Hippocampal formation (tissue), 2 donors: ENCODE results near the gene LOXL3.

Experiments used
- DNase-seq, 2 donors: peaks; one replicate each; lab custom pipeline; 2025; lab: John Stamatoyannopoulos, UW

LOXL3 gene

DNA sequence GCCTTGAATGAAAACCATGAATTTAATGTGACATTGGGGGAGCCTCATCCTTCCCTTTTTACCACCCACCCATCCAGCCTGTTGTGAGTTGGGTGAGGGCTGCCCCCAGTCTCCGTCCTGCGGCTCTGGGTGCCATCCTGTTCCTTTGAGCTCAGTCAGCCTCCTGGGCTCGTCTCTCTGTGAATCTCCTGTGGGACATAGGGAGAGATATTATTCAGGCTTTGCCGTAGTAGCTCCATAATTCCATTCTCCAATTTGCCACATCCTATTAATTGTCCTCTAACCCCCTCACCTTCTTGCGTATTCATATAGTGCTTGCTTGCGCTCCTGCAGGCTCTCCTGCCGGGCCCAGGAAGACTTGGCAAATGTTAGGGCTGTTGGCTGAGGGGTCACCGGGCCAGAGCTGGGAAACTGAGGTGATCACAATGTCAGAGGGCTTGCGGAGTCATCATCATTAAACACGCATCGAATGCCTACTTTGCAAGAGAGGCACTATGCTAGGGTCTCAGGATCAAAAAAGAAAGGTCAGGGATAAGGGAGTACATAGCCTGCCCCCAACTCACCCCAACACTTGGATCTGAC is 27.0 kb downstream of the LOXL3 start:
- DNase-seq = no peak

DNA sequence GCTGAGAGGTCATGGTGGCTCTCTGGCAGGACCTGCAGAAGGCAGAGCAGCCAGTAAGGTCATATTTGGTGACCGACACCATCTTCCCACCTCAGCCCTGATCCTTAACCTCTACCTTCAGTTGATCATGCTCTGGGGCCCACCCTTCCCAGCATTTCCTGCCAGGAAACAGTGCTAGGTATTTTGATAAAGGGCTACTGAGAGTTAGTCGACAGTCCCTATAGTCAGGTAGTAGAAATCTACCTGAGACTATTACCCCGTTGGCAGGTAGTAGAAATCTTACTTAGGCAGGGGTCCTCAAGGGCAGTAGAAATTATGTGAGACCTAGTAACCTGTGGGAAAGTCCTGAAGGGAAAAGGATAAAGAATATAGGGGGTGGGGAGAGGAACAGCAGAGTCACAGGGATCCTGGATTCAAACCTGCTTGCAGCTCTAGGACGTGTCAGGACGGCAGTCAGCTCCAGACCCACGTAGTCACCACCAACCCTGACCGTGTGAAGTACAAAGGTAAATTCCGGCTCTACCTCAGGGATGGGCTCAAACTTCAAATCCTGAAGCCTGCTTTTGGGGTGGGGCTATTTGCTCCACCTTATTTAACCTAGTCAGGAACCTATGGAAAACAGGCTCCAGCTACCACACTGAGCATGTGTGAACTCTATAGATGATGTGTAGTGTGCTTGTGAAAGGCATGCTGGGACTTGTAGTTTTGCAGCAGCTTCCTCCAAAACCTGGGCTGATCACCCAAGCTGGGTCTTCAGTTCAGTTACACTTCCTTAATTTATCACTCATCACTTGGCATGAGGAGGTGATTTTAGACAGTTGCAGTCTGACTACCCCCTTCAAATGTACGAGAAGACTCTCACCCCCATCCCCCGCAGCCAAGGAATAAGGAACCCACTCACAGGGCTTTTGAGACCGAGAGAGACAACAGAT is 27.8 kb downstream of the LOXL3 start, which contains the start of gene DQX1:
DQX1 (minus strand) TSS at position 515 of the 932 bp plus-strand sequence; CDS start at position 13, 502 bp downstream.
- DNase-seq = no peak

DNA sequence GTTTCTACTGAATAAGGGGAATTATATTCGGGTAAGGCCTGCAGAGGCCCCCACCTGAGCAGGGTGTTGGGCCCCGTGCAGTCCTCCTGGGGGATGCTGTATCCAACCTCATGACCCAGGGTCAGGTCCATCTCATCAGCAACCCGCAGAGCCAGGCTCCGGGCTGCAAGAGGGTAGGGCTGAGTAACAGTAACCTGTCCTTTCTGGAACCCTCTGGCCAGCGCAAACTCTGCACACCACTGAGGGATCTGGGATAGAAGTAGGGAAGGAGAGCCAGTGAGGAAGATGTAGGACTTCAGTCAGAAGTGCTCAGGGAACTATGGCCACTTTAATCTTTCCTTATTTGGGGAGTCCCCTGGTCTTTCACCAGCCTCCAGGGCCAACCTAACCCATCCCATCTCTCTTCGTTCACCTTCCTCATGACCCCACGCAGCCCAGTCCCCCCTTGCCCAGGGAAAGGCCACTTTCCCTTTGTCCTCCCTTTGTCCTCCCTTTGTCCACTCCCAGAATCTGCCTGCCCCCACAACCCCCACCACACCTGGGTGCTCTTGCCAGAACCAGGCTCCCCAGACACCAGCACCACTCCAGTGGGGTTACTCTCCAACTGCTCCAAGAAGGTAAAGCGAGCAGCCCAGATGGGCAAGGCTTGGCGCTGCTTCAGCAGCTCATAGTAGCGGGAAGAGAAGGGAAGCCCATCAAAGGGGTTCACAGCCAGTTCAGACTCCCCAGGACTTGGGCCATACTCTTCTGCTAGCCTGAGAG is 28.6 kb downstream of the LOXL3 start:
- no peak for DNase-seq

DNA sequence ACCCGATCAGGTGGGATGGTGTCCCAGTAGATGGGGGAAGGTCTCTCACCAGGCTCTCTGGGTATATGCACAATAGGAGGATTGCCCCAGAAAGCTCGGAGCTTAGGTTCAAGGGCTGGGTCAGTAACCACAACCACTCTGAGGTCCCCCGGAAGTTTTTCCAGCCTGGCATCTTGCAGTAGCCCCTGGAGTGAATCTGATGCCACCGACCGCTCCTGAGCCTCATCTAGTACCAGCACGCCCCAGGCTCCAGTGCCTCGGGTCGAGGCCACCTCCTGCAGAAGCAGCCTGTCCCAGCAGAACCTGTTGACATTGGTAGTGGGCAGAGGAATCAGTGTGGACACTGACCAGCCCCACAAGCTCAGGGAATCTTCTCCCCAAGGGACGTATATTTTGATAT is 29.7 kb downstream of the LOXL3 start:
- no peak for DNase-seq

DNA sequence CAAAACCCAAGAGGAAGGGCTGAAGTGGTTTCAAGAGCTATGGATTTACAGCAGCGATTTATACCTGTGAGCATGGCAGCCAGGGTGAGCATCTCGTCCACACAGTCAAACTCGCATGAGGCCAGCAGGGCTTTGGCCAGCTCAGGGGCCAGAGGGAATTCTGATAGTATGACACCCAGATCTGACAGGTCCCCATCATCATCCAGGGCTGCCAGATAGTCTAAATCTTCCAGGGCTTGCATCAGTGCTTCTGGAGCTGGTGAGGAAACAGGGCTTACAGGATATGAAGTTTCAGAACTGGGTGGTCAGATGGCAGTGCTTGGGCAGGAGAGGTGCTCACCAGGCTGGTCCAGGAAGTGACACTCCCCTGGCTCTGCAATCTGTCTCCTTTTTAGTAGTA is 31.2 kb downstream of the LOXL3 start:
- no peak for DNase-seq

DNA sequence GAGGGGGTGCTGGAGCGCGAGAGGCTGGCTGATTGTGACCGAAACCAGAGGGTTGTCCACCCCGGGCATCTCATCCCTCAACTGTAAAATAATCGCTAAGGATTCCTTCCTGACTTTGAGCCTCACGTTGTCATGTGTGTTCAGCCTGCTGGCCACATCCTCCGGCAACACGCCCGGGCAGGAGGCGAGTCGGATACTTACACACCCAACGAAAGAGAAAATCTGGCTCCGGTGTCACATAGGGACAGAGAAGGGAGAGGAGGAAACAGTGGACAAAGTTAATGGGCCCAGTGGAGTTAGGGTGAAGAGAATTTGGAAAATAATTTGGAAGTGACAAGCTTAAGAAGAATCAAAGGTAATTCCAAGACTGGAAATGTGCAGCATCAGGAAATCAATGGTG is 37.1 kb downstream of the LOXL3 start:
- DNase-seq = no peak

DNA sequence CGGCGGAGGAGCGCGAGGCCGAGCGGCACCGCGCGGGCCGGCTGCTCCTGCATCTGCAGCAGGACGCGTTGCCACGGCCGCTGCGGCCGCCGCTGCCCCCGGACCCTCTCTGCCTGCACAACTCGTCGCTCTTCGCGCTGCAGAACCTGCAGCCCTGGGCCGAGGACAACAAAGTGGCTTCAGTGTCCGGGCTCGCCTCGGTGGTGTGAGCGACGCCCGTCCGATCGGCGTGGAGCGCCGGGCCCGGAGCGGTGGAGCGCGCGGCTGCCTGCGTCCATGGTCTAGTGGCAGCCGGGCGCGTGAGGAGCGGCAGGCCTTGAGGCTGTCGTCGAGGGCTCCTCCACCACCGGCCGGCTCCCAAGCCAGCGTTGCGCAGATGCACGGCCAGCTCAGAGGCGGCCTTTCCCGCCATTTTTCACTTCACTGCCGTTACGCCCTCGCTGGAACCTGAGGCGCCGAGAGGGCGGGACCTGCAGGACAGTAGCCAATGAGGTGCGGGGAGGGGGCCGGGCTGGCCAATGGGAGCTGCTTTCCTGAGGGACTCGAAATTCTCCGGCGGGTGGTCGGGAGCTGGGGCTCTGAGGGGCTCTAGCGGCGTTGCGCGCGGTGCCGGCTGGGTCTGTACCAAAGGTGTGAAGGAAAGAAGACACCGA is 37.6 kb downstream of the LOXL3 start:
- peak in 1 of 2 donors; percentile 22 for DNase-seq

DNA sequence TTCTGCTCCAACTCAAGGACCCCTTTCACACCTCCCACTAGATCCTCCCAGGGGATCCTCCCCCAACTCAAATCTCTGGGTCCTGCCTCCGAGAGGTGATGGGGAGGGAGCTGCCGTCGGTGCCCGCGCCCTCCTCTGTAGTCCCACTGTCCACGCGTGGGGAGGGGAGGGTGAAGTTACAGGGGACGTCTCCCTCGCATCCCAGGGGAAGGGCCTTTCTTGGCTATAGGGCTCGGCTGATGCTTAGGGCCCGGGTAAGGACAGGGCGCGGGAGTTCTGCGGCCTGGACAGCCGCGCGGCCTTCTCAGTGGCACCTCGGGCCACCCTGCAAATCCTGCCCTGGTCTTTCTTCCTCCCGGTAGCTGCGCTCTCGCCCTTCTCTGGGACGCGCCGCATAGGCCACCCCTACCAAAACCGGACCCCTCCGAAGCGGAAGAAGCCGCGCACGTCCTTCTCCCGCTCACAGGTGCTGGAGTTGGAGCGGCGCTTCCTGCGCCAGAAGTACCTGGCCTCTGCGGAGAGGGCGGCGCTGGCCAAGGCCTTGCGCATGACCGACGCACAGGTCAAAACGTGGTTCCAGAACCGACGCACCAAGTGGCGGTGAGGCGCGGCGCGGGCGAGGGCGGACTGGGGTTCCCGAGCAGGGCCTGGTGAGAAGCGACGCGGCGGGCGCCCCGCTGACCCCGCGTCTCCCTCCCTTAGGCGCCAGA is 38.3 kb downstream of the LOXL3 start:
- DNase-seq = no peak

DNA sequence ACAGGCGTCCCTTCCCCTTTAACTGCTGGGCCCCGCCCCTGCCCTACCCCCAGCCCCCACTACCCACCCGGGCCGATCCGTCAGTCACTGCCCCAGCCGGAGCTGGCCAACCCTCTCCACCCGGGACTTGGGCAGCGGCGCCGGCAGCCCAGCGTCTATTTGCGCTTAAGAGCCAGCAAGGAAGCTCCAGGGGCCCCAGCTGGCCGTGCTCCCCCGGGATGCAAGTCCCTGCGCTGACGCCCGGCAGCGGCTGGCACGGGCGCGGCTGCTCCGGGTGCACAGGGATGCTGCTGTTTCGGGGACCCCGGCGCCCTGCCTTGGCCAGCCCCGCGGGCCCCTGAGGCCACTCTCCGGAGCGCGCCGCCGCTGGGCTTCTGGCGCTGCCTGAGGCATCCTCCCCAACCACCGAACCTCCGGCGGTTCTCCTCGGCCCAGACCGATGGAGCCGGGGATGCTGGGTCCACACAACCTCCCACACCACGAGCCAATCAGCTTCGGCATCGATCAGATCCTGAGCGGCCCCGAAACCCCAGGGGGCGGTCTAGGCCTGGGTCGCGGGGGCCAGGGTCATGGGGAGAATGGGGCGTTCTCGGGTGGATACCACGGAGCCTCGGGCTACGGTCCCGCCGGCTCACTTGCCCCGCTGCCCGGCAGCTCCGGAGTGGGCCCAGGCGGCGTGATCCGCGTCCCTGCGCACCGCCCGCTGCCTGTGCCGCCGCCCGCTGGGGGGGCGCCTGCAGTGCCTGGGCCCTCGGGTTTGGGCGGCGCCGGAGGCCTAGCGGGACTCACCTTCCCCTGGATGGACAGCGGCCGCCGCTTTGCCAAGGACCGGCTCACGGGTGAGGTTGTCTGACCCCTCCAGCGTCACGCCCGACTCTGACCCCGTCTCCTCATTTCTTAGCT is 39.1 kb downstream of the LOXL3 start, which contains the start of gene TLX2:
TLX2 (plus strand) TSS at position 83 of the 903 bp plus-strand sequence; CDS start at position 440, 357 bp downstream.
- no peak for DNase-seq

DNA sequence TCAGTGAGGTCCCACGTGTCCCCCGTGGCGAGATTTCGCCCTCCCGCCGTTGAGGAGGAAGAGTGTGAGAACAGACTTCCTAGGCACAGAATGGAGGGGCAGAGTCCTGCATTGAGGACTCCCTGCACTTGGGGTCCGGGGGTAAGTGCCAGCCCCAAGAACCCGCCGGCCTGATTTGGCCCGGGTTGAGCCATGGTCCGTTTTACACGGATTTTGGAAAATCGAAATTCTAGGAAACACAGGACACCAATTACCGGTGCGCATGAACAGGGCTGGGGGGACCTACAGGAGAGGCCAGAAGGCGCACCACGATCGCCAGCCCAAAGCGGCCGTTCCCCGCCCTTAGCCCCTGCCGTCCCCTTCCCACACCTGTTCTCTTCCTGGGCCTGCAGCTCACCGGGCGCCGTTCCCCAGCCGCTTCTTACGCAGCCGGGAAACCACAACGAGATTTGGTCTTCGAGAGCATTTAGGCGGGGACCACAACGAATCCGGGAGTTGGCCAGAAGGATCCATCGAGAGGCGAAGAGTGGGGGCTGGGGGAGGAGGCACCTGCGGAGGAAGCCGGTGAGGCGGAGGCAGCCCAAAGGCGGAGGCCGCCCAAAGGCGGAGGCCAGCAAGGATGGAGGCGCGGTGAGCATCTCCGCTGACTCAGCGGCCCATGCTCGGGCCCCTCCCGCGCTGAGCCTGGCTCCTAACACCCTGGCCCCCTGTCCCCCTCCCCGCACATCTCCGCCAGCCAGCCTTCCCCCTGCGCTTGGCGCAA is 40.0 kb downstream of the LOXL3 start:
- no peak for DNase-seq

DNA sequence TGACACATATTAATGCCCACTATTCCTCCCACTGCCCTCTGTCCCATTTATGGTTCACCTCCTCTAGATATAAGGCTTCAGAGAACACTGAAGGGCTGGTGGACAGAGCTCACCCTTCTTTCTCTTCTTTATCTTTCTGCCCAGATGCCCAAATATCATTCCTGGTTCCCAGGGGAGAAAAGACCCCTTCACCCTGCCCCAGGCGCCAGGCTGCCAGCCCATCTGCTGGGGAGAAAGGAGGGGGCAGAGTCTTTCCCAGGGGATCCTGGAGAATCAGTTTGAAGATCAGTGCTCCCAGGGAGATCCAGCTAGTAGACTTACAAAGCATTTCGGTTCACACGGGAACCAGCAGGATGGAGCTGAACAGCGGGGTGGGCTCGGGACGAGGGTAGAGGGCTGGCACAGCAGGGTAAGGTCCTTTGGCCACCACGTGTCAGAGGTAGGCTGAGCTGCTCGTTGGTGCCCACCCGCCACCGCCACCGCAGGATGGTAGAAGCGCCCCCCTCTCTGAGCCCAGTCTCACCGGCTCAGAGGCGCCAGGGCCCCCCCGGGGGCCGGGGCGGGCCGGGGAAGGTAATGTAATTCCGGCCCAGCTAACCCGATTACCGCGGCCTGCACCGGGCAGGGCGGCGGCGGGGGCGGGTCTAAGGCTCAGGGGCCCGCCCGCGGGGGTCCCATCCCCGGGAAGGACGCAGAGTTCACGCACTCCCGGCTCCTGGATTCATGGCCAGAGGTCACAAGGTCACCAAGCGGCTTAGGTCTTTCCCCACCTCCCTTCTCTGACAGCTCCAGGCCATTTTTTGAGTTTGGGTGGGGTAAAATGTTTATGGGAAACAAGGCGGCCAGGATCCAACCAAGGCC is 40.8 kb downstream of the LOXL3 start:
- no peak for DNase-seq

DNA sequence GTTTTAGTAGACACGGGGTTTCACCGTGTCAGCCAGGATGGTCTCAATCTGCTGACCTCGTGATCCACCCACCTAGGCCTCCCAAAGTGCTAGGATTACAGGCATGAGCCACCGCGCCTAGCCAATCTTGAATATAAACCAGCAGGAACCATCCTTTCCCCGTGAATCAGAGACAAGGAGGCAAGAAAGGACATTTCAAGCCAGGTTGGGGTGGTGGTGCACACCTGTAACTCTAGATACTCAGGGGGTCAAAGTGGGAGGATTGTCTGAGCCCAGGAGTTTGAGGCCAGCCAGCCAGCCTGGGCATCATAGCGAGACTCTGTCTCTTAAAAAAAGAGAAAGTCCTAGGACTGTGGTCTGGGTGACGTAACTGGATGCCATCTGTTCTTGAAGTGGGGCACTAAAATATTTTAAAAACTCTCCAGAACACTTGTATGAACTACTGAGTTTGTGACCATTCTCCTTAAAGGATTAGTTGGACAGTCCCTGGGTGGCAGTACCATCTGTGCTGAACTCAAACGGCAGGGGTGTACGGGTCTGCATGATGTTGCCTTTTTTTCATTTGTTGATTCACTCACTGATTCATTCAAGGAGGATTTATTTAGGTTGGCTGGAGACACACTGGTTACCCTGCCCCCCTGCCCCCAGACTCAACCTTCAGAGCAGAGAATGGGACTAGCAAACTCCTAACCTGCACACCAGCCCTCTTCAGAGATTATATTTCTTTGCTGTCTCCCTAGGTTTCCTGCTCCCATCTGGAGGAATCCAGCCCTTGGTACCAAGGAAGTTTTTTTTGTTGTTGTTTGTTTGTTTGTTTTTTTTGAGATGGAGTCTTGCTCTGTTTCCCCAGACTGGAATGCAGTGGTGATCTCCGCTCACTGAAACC is 42.4 kb downstream of the LOXL3 start:
- no peak for DNase-seq

DNA sequence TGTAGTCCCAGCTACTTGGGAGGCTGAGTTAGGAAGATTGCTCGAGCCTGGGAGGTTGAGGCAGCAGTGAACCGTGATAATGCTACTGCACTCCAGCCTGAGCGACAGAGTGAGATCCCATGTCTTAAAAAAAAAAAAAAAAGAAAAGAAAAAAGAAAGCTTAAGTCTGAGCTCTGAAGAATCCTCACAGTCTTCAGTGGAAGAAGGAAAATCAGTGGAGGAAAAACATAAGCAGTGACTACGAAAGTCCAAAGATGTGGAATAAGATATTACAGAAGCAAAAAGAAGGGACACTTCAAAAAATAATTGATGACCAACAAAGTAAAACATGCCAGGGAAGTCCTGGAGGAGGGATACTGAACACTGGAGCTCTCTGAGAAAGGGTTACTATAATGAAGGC is 43.5 kb downstream of the LOXL3 start:
- no peak for DNase-seq

DNA sequence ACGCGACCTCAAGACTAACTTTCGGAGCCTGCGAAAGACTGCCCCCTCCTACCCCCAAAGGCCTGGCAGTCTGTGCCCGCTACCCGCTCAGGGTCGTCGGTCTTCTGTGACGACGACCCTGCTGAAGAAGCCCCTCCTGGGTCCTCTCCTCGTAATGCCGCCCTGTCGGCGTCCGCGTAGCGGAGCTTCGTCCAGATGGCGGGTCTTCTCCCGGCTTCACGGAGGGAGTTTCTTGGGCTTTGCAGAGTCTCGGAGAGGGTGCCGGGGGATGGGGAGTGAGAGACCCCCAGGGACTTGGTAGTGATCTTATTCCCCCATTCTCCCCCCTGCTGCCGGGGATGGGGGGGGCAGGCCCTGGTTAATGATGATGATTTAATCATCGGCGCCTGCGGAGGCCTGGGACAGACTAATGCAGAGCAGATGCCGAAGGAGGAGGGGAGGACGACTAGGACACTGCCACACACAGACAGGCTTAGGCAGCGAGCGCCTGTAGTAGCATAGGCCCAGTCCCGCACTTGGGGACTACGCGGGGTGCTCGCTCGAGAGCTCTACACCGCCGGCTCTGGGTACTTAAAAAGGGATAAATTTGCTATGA is 45.7 kb downstream of the LOXL3 start:
- DNase-seq = no peak

DNA sequence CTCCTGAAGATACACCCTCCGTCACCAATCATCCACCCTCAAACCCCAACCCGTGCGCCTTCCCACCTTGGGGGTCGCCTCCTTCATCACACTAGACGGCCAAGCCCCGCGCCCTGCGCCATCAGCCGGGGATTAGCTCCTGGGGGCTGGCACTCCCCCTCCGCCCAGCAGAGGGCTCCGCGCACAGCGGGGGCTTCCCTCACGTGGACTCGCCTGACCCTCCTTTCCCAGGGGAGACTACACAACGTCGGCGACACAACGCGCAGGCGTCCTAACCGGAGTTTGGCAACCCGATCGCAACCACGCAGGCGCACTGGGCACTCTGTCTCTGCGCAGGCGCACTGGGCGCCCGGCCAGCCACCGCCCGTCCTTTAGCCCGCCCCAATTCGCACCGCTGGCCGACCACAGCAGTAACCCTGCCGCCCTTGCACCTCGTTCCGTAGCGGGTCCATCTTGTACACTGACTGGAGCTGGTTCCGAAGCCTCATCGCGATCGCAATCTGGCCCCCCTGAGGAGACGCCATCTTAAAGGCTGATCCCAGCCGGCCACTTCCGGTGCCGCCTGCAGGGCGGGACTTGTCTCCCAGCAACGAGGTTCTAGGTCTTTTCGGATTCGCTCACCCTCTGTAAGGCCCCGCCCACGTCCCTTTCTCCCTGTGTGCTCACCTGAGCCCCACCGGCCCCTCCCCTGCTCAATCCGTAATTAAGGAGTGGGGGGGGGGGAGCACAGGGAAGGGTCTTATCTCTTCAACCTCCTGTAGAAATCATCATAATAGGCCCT is 46.4 kb downstream of the LOXL3 start, which contains the start of gene PCGF1:
PCGF1 (minus strand) TSS at position 551 of the 781 bp plus-strand sequence; CDS start at position 524, 27 bp downstream.
- peak; percentile 89 to 98 for DNase-seq
